ENCODE results near the gene B4GALT6. TPM values are rescaled to one million over a fixed set of nuclear protein-coding genes. Genes with fewer than 3 reads are reported as not detected.

Gene B4GALT6
- total RNA-seq, 4 donors from 2014 or later = 5.0 to 20.7 (median 6.0) TPM

DNA sequence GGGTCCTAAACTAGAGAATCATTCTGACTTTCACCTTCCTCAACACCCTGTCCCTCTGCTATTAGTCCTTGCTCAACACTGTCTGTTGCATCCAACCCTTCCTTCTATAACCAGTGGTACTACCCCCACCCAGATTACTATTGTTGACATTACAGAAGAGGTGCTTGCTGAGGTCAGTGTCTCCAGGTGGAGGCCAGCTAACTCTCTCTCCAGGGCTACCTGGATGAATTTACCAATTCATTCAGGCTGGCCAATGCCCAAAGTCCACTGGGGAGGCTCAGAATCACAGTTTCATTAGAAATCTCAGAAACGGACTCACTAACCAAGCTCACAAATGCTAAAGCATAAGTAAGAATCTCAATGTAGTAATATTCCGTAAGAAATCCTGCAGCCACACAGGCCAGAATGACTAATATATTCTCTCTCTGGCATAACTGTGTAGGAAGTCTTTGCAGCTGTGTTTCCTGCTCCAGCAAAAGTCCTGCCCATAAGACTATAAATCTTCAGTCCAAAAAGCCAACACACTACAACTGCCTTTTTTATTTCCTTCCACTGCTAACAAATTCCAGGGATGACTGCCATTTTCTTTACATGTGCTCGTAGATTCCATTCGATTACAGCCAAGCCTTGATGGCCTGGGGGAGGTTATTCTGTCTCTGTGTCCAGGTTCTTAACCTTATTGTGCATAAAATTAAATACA lies 102.7 kb downstream of the B4GALT6 start:
- no peaks in the 10 kb centered on the region for H3K9me3 ChIP-seq
- H3K4me3 ChIP-seq = no peak overlapping the region
- DNase-seq = no peak
- H3K36me3 ChIP-seq = no peaks in the 10 kb centered on the region
- no peak for TF ChIP-seq POLR2A (IDR thresholded peaks at IDR 0.05)
- no peak overlapping the region for H3K27ac ChIP-seq
- H3K27me3 ChIP-seq = no peaks in the 10 kb centered on the region
- H3K4me1 ChIP-seq = no peaks in the 10 kb centered on the region

DNA sequence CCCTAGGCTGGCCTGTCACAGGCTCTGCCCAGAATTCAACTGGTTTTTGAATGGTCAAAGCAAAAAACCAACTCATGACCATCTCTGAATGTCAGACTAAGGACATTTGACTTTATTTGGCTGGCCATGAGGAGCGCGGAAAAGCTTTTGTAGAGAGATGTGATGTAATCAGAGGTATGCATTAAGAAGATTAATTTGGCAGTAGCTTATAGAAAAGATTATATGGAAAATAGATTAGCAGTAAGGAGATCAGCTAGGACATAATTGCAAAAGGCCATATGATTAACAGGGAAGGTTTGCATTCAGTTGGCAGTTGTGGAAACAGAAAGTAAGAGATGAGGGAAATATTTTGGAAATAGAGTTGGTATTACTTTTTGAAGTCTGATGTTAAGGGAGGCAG lies 105.0 kb downstream of the B4GALT6 start:
- no peak overlapping the region for H3K4me3 ChIP-seq
- no peaks in the 10 kb centered on the region for H3K4me1 ChIP-seq
- no peak for DNase-seq
- H3K9me3 ChIP-seq = no peaks in the 10 kb centered on the region
- TF ChIP-seq, protein P1, sequence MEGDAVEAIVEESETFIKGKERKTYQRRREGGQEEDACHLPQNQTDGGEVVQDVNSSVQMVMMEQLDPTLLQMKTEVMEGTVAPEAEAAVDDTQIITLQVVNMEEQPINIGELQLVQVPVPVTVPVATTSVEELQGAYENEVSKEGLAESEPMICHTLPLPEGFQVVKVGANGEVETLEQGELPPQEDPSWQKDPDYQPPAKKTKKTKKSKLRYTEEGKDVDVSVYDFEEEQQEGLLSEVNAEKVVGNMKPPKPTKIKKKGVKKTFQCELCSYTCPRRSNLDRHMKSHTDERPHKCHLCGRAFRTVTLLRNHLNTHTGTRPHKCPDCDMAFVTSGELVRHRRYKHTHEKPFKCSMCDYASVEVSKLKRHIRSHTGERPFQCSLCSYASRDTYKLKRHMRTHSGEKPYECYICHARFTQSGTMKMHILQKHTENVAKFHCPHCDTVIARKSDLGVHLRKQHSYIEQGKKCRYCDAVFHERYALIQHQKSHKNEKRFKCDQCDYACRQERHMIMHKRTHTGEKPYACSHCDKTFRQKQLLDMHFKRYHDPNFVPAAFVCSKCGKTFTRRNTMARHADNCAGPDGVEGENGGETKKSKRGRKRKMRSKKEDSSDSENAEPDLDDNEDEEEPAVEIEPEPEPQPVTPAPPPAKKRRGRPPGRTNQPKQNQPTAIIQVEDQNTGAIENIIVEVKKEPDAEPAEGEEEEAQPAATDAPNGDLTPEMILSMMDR (IDR thresholded peaks at IDR 0.05) = no peak
- TF ChIP-seq POLR2A (IDR thresholded peaks at IDR 0.05) = no peak
- no peaks in the 10 kb centered on the region for H3K27me3 ChIP-seq
- H3K36me3 ChIP-seq = no peaks in the 10 kb centered on the region
- H3K27ac ChIP-seq = no peak overlapping the region

DNA sequence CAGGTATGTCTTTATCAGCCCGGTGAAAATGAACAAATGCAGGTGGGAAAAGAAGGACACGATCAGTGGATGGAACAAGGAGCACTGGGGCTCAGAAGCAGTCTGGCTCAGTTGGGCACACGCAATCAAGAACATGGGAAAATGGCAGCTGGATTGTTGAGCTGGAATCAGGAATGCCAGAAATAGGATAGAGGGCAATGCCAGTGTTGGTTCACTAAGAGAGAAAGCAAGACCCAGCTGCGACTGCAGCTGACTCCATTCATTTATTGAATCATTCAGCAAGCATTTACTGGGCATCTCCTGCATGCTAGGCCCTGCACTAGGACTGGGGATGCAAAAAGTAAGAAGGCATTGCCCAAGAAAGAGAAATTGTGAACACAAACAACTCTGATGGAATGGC lies 106.3 kb downstream of the B4GALT6 start:
- no peak for TF ChIP-seq POLR2A (IDR thresholded peaks at IDR 0.05)
- TF ChIP-seq, protein P1 (IDR thresholded peaks at IDR 0.05) = no peak
- Histone ChIP-seq H3K4me1 (no peaks in the 10 kb centered on the region), H3K27me3 (no peaks in the 10 kb centered on the region), H3K4me3 (no peak overlapping the region), H3K36me3 (no peaks in the 10 kb centered on the region), H3K27ac (no peak overlapping the region), H3K9me3 (no peaks in the 10 kb centered on the region)
- no peak for DNase-seq

DNA sequence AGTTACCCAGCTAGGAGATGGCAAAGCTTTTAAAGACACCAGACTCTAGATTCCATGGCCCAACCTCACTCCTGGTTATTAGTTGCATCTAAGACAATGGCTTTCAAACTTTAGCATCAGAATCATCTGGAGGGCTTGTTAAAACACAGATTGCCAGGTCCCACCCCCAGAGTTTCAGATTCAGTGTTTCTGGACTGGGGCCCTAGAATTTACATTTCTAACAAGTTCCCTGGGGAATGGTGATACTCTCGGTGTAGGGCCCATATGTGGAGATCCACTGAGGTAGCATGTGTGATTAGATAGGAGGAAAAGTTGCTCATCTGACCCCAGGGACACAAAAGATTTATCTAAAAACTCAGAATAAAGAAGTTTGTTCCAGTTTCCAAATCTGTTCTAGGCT lies 107.2 kb downstream of the B4GALT6 start:
- H3K4me1 ChIP-seq = no peaks in the 10 kb centered on the region
- no peak overlapping the region for H3K4me3 ChIP-seq
- TF ChIP-seq POLR2A (IDR thresholded peaks at IDR 0.05) = no peak
- H3K27ac ChIP-seq = no peak overlapping the region
- no peaks in the 10 kb centered on the region for H3K27me3 ChIP-seq
- no peak for DNase-seq
- H3K9me3 ChIP-seq = no peaks in the 10 kb centered on the region
- no peaks in the 10 kb centered on the region for H3K36me3 ChIP-seq

DNA sequence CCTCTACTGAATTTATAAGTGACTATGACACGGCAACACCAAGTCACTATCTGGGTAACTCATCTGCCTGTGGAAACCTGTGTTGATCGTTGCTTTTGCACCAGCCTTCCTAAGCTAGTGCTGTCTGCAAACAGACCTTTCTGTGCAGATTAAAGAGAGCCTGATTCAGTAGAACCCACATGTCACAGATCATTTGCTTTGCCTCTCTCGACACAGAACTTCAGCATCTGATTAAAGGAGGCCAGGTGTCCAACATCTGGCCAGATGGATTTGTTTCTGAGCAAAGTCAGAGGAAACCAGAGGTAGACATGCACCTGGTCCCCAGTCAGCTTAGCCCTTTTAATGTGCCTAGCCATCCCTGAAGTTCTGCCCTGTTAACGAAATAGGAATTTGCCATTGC lies 107.7 kb downstream of the B4GALT6 start:
- Histone ChIP-seq H3K4me1 (no peaks in the 10 kb centered on the region), H3K36me3 (no peaks in the 10 kb centered on the region), H3K4me3 (no peak overlapping the region), H3K9me3 (no peaks in the 10 kb centered on the region), H3K27ac (no peak overlapping the region), H3K27me3 (no peaks in the 10 kb centered on the region)
- TF ChIP-seq, protein P1 (IDR thresholded peaks at IDR 0.05) = no peak
- no peak for TF ChIP-seq POLR2A (IDR thresholded peaks at IDR 0.05)
- no peak for DNase-seq

DNA sequence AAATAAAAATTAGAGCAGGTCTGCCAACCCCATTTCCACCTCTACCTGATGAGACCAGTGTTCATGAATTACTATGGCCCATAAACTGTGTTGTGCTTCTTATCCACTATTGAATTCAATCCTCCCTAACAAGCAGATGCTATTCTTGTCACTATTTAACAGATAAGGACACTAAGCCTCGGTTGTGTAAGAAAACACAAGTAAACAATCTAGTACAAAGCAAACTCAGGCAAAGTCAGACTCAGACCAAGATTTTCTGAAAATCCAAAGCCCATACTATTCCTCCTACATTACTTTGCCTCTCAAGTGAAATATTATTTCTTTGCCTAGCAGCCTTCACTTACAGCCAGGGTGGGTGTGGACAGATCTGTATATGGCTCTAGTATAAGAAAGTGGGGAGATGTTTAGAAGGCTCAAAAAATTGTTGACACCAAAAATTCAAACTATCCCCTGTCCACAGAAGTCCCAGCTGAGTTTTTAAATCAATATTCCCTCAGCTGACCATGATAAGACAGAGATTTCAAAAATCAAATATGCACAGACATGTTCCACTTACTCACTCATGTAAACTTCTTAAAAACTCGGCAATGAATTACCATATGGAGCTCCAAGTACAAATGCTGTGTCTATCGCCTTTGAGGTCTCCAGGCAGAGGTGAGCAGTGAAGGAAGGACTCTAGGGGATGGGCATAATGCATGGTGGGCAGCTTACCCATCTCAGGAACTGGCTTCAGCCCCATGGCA lies 108.7 kb downstream of the B4GALT6 start:
- Histone ChIP-seq H3K9me3 (no peaks in the 10 kb centered on the region), H3K27ac (no peak overlapping the region), H3K4me1 (no peaks in the 10 kb centered on the region), H3K27me3 (no peaks in the 10 kb centered on the region), H3K4me3 (no peak overlapping the region), H3K36me3 (no peaks in the 10 kb centered on the region)
- TF ChIP-seq, protein P1 (IDR thresholded peaks at IDR 0.05) = no peak
- no peak for TF ChIP-seq POLR2A (IDR thresholded peaks at IDR 0.05)
- DNase-seq = no peak
